ENCODE results near the gene TAS2R60.
A peak's percentile ranks its signal among the peaks of the same experiment; 100 is the strongest.
"Not testable (repeated sequence)": the region's sequence is repeated elsewhere in the genome, so short reads cannot be mapped to it uniquely, and the experiment has no call there.

The TAS2R60 gene

GRCh38 chr7:143479055-143479766 lies 36.0 kb downstream of the TAS2R60 start:
- no peak for DNase-seq (ENCODE audit: low read depth)

- DNase-seq (ENCODE audit: low read depth): no peak
These were observed 37.2 kb downstream of the TAS2R60 start for GRCh38 chr7:143480501-143480900.

GRCh38 chr7:143484119-143484518 lies 40.9 kb downstream of the TAS2R60 start:
- DNase-seq (ENCODE audit: low read depth): no peak

- DNase-seq (ENCODE audit: low read depth): no peak
These were observed 41.8 kb downstream of the TAS2R60 start for GRCh38 chr7:143485094-143485493.

GRCh38 chr7:143485500-143485899 lies 42.2 kb downstream of the TAS2R60 start:
- peak; percentile 37 for DNase-seq (ENCODE audit: low read depth)

- DNase-seq (ENCODE audit: low read depth): not testable (repeated sequence)
These were observed 43.0 kb downstream of the TAS2R60 start for GRCh38 chr7:143486266-143486665.

- DNase-seq (ENCODE audit: low read depth): no peak
These were observed 43.8 kb downstream of the TAS2R60 start for GRCh38 chr7:143487061-143487460.

GRCh38 chr7:143487566-143487965 lies 44.3 kb downstream of the TAS2R60 start:
- DNase-seq (ENCODE audit: low read depth): peak; percentile 46

GRCh38 chr7:143490717-143491306 lies 47.6 kb downstream of the TAS2R60 start:
- DNase-seq (ENCODE audit: low read depth): peak; percentile 42

GRCh38 chr7:143492043-143492471 lies 48.8 kb downstream of the TAS2R60 start:
- DNase-seq (ENCODE audit: low read depth): peak; percentile 91

GRCh38 chr7:143492799-143493739 lies 49.8 kb downstream of the TAS2R60 start:
- peak; percentile 51 for DNase-seq (ENCODE audit: low read depth)

- no peak for DNase-seq (ENCODE audit: low read depth)
These were observed 50.5 kb downstream of the TAS2R60 start for GRCh38 chr7:143493751-143494150.
